HG02642 (cell line): Measurements from ENCODE around the gene CARS2.
"Not testable (repeated sequence)": the region's sequence is repeated elsewhere in the genome, so short reads cannot be mapped to it uniquely, and the experiment has no call there.

ENCODE experiments used
- ATAC-seq: cut with Tn5 transposase; IDR thresholded peaks from one replicate; pipeline ENCODE4 v1.9.1; 2021; ENCODE audit warnings: mild to moderate bottlenecking; ENCODE audit not compliant: unreplicated experiment, poor library complexity

CARS2 gene

GRCh38 chr13:110641055-110642015 lies 64.6 kb downstream of the CARS2 start:
- no peak for ATAC-seq

- ATAC-seq, result no peak
Measured at GRCh38 chr13:110640591-110641029, 65.3 kb downstream of the CARS2 start.

DNA sequence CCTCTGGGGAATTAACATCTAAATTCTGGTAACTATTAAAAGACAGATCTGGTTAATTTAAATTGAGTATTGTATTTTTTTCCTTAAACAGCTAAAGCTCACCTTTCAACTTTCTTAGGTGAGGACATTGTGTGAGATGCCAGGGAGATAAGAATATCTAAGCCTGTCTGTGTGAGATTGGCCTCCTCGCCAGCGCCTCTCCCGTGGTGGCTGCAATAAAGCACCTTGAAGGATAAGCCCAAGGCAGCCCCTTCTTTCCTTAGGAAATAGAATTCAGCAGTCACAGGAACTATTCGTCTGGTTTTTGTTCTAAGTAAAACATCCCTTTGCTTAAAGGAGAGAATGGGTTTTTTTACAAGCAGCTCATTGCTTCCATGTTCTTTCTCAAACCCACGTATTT lies 66.0 kb downstream of the CARS2 start:
- no peak for ATAC-seq

DNA sequence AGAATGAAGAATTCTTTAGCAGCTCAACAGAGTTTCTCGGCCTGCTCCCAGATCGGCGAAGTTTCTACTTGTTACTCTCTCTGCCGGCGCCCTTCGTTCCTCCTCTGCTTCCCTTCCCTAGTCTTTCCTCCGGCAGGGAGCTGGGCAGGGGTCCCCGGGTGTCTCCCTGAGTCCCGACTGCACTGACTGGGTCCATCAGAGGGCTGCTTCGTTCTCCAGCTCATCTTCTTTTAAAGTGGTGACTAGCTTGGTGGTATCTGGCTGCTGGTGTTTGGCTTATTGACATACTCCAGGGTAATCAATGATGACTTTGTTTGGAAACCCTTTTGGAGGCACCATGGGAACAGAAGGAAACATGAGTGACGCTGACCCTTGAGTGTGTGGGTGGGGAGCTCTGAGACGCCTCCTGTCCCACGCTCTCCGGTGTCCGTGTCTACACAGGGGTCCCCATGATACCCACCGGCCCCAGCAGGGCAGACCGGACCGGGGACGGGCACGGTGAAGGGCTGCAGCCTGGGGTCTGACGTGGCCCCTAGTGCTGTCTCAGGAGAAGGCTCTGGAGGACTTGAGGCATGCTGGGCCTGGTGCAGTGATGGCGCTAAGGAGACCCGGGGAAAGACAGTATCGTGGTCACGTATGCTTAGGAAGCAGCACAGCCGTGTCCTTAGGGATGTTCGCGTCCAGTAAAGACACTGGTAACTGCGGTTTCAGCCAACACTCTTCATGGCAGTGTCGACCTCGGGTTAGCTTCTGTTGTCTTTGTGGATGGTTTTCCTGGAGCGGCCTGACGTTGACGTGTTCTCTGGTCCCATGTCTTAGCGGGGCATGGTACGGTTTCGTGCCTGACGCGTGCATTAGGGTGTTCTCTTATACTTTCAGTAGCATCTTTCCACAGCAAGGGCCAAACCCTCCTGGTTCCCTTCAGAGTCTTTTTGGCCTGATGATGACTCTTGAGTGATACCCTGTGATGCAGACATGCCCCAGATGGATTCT lies 66.8 kb downstream of the CARS2 start:
- no peak for ATAC-seq

DNA sequence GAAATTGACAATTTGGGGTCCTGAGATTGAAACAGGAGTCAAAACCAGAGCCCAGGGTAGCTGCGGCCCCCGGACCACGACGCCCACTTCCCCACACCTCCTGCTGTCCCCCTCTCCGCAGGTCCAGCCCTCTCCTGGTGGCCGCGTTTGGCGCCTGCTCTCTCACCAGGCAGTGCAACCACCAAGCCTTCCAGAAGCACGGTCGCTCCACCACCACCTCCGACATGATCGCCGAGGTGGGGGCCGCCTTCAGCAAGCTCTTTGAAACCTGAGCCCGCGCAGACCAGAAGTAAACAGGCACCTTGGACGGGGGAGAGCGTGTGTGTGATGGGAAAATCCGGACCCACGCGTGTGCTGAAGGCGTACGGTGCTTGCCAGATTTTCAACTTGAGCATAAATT lies 67.7 kb downstream of the CARS2 start:
- no peak for ATAC-seq

GRCh38 chr13:110637747-110638146 lies 68.2 kb downstream of the CARS2 start:
- no peak for ATAC-seq

DNA sequence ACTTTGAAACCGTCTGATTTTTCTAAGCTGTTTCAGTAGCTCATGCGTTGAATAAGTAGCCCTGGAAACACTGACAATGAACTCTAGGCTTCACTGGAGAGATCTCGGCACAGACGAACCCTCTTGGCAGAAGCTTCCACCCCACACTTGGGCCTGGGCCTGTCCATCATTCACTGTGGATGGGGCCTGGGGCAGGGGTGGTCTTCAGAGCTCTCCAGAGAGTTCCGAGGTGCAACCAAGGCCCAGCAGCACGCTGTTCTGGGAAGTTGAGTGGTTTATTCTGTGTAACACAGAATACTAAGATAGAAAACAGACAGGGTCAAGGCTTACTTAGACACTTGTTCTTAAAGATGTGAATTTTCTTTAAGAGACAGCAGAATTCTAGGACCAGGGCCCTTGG lies 68.6 kb downstream of the CARS2 start:
- no peak for ATAC-seq

GRCh38 chr13:110636701-110637201 lies 69.2 kb downstream of the CARS2 start:
- ATAC-seq, result no peak

DNA sequence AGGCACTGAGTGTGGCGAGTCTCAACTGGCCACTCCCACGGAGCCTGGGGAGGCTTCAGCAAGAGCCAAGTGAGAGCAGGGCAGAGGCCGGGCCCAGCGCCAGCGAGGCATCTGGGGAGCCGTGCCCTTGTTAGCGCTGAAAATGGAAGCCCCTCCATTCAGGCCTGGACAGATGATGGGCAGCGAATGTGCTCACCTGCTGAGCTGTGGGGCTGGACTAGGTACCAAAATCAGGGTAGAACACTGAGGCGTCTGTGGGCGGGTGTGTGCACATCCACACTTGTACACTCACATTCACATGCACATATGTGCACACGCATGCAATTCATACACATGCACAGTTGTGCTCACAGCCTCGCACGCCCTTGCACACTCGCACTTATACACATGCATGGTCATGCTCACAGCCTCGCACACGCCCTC lies 69.9 kb downstream of the CARS2 start:
- ATAC-seq, result no peak

DNA sequence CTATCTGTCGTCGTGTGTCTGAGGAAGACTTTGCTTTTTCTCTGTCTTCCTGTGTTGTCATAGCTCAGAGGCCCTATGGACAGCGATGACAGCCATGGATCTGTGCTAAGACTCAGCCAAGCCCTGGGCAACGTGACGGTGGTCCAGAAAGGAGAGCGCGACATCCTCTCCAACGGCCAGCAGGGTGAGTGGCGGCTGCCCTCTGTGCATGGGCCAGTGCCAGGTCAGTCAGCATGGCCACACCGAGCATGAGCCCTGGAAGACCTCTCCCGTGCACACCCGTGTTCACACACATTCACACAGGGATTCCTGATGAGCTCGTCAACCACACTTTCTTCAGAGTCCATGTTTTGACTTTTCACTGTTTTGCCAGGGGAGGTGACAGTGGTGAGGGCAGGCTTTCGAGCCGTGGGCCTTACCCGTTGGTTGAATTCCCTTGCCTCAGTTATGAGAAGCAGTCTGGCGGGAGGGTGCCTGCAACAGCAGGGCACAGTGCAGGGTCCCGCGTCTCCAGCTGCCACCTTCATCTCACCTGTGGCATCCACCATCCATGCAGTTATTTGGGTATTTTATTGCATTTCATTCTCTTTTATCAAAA lies 70.4 kb downstream of the CARS2 start:
- ATAC-seq, result no peak

- ATAC-seq, result no peak
Measured at GRCh38 chr13:110634558-110634957, 71.4 kb downstream of the CARS2 start.

GRCh38 chr13:110633776-110634175 lies 72.1 kb downstream of the CARS2 start:
- ATAC-seq, result no peak

- ATAC-seq, result not testable (repeated sequence)
Measured at GRCh38 chr13:110632255-110632654, 73.7 kb downstream of the CARS2 start.

- ATAC-seq, result no peak
Measured at GRCh38 chr13:110630566-110631119, 75.3 kb downstream of the CARS2 start.

DNA sequence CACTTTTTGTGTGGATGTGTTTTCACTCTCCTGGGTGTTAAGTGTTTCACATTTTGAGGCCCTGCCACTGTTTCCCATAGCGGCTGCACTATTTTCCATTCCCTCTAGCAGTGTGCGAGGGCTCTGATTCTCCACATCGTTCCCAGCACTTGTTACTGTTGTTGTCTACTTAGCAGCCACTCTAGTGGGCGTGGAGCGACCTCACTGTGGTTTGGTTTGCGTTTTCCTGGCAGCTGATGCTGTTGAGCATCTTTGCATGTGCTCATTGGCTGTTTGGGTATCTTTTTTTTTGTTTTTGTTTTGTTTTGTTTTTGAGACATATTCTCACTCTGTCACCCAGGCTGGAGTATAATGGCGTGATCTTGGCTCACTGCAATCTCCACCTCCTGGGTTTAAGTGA lies 76.2 kb downstream of the CARS2 start:
- ATAC-seq, result no peak

DNA sequence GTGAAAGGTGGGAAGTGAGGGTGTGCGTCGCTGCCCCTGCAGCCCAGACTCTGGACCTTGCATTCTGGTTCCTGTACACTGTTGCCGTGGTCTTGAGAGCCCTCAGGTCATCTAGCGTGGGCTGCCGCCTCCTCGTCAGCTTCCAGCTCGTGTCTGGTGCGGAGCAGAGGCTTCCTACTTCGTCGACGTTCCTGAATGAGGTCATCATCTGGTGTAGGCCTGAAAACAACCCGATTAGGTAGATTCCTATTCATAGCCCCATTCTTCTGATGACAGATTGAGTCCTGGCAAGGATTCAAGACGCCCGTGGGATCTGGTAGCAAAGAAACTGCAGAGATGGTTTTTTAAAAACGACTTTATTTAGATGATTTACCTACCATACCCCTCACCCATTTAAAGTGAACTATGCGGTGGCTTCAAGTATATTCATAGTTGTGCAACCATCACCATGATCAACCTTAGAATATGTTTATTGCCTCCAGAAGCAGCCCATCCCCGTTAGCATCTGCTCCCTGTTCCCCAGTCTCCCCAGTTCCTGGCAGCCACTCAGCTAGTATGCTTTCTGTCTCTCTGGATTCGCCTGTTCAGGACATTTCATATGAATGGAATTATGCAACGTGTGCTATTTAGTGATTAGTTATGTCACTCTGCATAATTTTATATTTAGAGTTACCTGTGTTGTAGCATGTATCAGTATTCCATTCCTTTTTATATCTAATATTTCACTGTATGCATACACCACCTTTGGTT lies 76.8 kb downstream of the CARS2 start:
- ATAC-seq, result no peak

DNA sequence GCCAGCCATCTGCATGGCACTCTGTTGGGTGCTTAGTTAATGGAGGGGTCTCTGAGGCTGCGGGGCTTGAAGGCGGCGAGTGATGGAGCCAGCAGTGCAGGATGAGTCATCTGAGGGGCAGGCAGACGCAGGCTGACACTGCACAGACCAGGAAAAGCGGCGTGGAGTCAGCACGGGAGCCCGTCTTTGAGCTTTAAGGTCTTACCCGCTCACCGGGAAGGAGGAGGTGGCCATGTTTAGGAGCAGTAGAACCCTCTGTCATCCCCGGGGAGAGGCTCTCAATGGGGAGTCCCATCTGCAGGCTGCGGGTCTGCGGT lies 77.5 kb downstream of the CARS2 start:
- no peak for ATAC-seq

GRCh38 chr13:110627761-110628476 lies 78.0 kb downstream of the CARS2 start:
- ATAC-seq, result no peak

DNA sequence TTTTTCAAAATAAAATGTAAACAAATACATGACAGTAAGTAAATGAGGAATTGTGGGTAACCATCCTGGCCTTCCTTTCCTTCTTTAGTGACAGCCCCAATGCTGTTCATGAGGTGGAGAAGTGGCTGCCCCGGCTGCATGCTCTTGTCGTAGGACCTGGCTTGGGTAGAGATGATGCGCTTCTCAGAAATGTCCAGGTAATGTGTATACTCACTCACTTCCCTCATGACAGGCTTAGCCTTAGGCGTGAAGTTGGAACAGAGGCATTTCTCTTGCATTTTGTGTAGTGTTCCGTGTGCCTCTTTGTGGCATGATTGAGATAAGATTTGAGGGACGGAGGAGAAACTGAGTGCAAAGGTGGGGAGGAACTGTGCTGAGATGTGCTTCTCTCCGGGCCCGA lies 78.6 kb downstream of the CARS2 start:
- no peak for ATAC-seq
